Breast epithelium (tissue), 4 donors: Measurements from ENCODE around the gene G0S2. TPM values are rescaled to one million over a fixed set of nuclear protein-coding genes. Genes with fewer than 3 reads are reported as not detected.
"Not testable (repeated sequence)": the region's sequence is repeated elsewhere in the genome, so short reads cannot be mapped to it uniquely, and the experiment has no call there.

Source experiments
- DNase-seq, 2 donors: peaks; one replicate each; pipeline ENCODE4 v3.0.0-alpha.2; 2019; ENCODE audit warnings: low spot score in 2 of 2
- H3K27ac ChIP-seq, 2 donors: fragments of 200-600 bp; sonication (generic) in 1 of 2; one replicate each; pipeline ENCODE4 v1.5.1; 2016 to 2019; ENCODE audit warnings: mild to moderate bottlenecking in 1 of 2
- H3K27me3 ChIP-seq, 2 donors: fragments of 200-600 bp; sonication (generic) in 1 of 2; one replicate each; pipeline versions ENCODE4 v1.5.1 to v1.6.0; 2017 to 2019; ENCODE audit warnings: control low read depth in 1 of 2, mild to moderate bottlenecking in 1 of 2
- H3K36me3 ChIP-seq: fragments of 200-600 bp; one replicate; pipeline ENCODE4 v1.5.1; 2019
- H3K4me1 ChIP-seq, 2 donors: fragments of 200-600 bp; sonication (generic); one replicate each; pipeline ENCODE4 v1.5.1; 2016 to 2019; ENCODE audit warnings: control low read depth in 1 of 2
- H3K4me3 ChIP-seq, 3 donors: fragments of 200-600 bp; sonication (generic); 1 replicate in 2 of 3; 2 replicates in 1 of 3; pipeline ENCODE4 v1.5.1; 2016 to 2019; ENCODE audit warnings: mild to moderate bottlenecking in 3 of 3, moderate library complexity in 2 of 3
- H3K9me3 ChIP-seq, 2 donors: fragments of 200-600 bp; sonication (generic) in 1 of 2; one replicate each; pipeline ENCODE4 v1.5.1; 2016 to 2019; ENCODE audit warnings: control low read depth in 1 of 2
- POLR2A ChIP-seq: fragments of 450-650 bp; IDR thresholded peaks from one replicate; pipeline ENCODE4 v1.6.1; 2016; ENCODE audit warnings: antibody characterized with exemption, mild to moderate bottlenecking, moderate library complexity
- POLR2AphosphoS5 ChIP-seq, 3 donors: sonication (generic); formaldehyde crosslinking; IDR thresholded peaks; one replicate each; pipeline ENCODE4 v1.6.1; 2017; ENCODE audit warnings: antibody characterized with exemption in 3 of 3
- intact Hi-C: fragments of 100-400 bp; cut with DNase I; formaldehyde crosslinking; loops from one replicate; pipeline ENCODE4 v1.15.1; 2023; ENCODE audit warnings: low total_unique reads
- total RNA-seq, 3 donors: library from RNA; depleted of rRNA; stranded (reverse); fragments of >200 nt; gene quantifications; one replicate each; pipeline ENCODE4 v1.1.0, GENCODE V29; 2016
- TF ChIP-seq, protein P1 (sequence below), 3 donors: fragments of 450-650 bp; IDR thresholded peaks; one replicate each; pipeline ENCODE4 v1.5.1; 2016 to 2017; ENCODE audit warnings: antibody characterized with exemption in 3 of 3, mild to moderate bottlenecking in 3 of 3, moderate library complexity in 3 of 3

The G0S2 gene
- total RNA-seq, 3 donors from 2014 or later: 198 to 1,307 (median 636) TPM

DNA sequence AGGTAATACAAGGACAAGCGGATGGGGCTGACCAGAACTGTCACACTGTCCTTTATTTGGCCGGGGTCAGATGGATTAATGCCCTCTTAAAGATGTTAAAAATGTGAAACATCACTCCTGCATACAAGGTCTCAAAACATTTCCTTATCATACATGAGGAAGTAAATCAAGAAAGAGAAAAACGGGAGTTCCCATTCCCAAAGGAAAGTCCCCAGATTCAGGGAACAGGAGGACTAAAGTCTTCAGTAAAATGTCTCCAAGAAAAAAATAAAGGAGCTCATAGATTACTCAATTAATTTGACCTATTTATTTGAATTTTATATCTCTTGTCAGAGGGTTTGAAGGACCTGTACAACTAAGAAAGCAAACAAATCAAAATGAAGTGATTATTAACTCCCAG is 16.0 kb downstream of the G0S2 start:
- intact Hi-C loops: loop anchor here (10.0 kb wide), 1 partner anchor 116 kb away; no protein-coding TSS in a partner anchor
- H3K27ac ChIP-seq: no peak overlapping the region
- H3K4me1 ChIP-seq: no peaks in the 10 kb centered on the region
- no peaks in the 10 kb centered on the region for H3K9me3 ChIP-seq
- H3K27me3 ChIP-seq: no peaks in the 10 kb centered on the region
- H3K36me3 ChIP-seq: no peaks in the 10 kb centered on the region
- TF ChIP-seq, protein P1, sequence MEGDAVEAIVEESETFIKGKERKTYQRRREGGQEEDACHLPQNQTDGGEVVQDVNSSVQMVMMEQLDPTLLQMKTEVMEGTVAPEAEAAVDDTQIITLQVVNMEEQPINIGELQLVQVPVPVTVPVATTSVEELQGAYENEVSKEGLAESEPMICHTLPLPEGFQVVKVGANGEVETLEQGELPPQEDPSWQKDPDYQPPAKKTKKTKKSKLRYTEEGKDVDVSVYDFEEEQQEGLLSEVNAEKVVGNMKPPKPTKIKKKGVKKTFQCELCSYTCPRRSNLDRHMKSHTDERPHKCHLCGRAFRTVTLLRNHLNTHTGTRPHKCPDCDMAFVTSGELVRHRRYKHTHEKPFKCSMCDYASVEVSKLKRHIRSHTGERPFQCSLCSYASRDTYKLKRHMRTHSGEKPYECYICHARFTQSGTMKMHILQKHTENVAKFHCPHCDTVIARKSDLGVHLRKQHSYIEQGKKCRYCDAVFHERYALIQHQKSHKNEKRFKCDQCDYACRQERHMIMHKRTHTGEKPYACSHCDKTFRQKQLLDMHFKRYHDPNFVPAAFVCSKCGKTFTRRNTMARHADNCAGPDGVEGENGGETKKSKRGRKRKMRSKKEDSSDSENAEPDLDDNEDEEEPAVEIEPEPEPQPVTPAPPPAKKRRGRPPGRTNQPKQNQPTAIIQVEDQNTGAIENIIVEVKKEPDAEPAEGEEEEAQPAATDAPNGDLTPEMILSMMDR (IDR thresholded peaks at IDR 0.05): no peak
- TF ChIP-seq POLR2AphosphoS5 (IDR thresholded peaks at IDR 0.05) (no peak), POLR2A (no peak)
- H3K4me3 ChIP-seq: no peak overlapping the region
- no peak for DNase-seq

DNA sequence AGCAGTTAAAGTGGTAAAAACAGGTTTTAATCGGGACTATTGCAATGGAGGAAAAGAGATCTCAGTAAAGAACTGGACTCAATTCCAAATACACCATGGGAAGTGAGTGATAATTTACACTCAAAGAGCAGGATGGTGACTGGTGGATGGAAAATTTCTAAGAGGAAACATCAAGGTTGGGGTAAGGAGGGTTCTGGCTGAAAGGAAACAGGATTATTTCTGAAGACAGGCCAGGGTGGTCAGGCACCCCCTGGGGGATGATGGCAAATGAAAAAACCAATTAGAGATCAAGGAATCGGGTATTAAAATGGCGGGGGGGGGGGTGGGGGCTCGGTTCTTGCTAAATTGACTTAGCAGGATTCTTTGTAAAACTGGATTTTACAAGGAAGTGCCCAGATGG is 17.1 kb downstream of the G0S2 start:
- no peak for TF ChIP-seq POLR2AphosphoS5 (IDR thresholded peaks at IDR 0.05)
- TF ChIP-seq, protein P1 (IDR thresholded peaks at IDR 0.05): no peak
- TF ChIP-seq POLR2A: no peak
- no peaks in the 10 kb centered on the region for H3K27me3 ChIP-seq
- no peaks in the 10 kb centered on the region for H3K9me3 ChIP-seq
- intact Hi-C loops: loop anchor here (10.0 kb wide), 1 partner anchor 117 kb away; no protein-coding TSS in a partner anchor
- H3K4me1 ChIP-seq: no peaks in the 10 kb centered on the region
- H3K36me3 ChIP-seq: no peaks in the 10 kb centered on the region
- no peak overlapping the region for H3K4me3 ChIP-seq
- DNase-seq: no peak
- H3K27ac ChIP-seq: no peak overlapping the region

DNA sequence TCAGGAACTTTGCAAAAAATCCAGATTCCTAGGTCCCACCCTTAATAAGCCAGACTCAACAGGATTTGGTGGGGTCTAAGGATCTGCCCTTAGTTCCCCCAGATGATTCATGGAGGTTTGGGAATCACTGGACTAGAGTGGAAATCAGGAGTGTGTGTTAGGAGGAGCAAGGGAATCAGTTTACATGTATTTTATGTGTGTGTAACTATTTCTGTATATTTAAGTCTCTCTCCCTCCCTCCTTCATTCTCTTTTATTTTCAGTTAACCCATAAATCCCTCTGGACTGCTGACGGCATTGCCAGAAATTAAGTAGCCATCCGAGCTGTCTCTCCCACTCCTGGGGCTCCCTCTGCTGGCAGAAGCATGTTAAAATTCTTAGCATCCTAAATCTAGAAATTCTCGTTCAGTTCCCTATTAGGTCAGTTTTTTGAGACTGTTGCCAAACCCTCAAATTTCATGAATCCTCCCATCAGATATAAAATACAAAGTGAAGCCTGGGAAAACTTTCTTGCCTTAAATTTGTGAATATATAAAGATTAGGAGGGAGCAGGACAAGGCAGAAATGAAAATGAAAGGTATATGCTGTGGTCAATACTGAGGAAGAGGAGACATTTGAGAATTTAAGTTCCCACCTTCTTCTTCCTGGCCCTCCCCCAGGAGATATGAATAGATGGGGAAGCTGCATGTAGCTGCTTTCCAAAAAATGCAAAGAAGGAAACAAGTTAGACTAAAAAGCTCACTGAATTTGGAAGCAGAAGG is 17.7 kb downstream of the G0S2 start:
- no peaks in the 10 kb centered on the region for H3K9me3 ChIP-seq
- no peaks in the 10 kb centered on the region for H3K36me3 ChIP-seq
- H3K27ac ChIP-seq: no peak overlapping the region
- H3K4me1 ChIP-seq: no peaks in the 10 kb centered on the region
- no peak overlapping the region for H3K4me3 ChIP-seq
- intact Hi-C loops: loop anchor here (10.0 kb wide), 1 partner anchor 118 kb away; no protein-coding TSS in a partner anchor
- no peak for TF ChIP-seq POLR2AphosphoS5 (IDR thresholded peaks at IDR 0.05)
- TF ChIP-seq, protein P1 (IDR thresholded peaks at IDR 0.05): peak; percentile 72 to 88 (median 85)
- TF ChIP-seq POLR2A: no peak
- H3K27me3 ChIP-seq: no peaks in the 10 kb centered on the region
- peak; percentile 41 to 60 for DNase-seq

DNA sequence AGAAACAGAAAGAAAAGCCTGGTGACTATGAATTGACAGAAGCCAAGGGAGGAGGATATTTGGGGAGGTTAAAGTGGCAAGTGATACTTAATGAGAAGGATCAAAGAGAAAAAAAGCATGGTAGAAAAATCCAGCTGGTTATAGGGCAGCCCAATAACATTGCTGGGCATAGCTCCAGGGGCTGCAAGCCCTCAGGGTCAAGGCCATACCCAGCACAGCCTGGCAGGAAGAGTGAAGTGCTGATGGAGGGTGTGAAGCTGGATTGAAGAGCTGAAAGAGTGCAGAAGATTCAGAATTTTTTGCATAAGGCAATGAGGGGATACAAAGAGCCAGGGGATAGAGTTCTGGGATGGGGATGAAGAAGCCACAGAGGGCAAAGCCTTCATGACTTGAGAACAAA is 21.5 kb downstream of the G0S2 start:
- Histone ChIP-seq H3K4me1 (no peaks in the 10 kb centered on the region), H3K4me3 (no peak overlapping the region), H3K27me3 (no peaks in the 10 kb centered on the region), H3K36me3 (no peaks in the 10 kb centered on the region), H3K27ac (no peak overlapping the region), H3K9me3 (no peaks in the 10 kb centered on the region)
- TF ChIP-seq, protein P1 (IDR thresholded peaks at IDR 0.05): no peak
- TF ChIP-seq POLR2AphosphoS5 (IDR thresholded peaks at IDR 0.05) (no peak), POLR2A (no peak)
- no peak for DNase-seq
- intact Hi-C loops: loop anchor here (10.0 kb wide), 1 partner anchor 122 kb away; no protein-coding TSS in a partner anchor

DNA sequence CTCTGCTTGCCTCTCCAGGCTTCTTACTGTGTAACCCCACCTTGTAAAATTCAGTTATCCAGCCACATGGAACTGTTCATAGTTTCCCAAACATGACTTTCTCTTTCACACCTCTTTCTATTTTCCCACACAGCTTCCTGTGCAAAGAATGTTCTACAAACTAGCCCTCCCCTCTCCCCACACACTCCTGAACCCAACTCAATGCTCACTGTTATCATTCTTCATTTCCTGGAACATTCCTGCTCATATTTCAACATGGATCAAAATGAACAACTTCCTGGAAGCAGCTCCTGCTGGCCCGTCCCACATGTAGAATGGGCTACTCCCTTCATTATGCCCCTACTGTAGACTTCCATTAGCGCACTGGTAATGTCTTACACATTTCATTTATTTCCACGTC is 21.9 kb downstream of the G0S2 start:
- no peak for DNase-seq
- Histone ChIP-seq H3K9me3 (no peaks in the 10 kb centered on the region), H3K27ac (no peak overlapping the region), H3K27me3 (no peaks in the 10 kb centered on the region), H3K36me3 (no peaks in the 10 kb centered on the region), H3K4me1 (no peaks in the 10 kb centered on the region), H3K4me3 (no peak overlapping the region)
- TF ChIP-seq POLR2AphosphoS5 (IDR thresholded peaks at IDR 0.05) (no peak), POLR2A (no peak)
- TF ChIP-seq, protein P1 (IDR thresholded peaks at IDR 0.05): no peak
- intact Hi-C loops: loop anchor here (10.0 kb wide), 1 partner anchor 122 kb away; no protein-coding TSS in a partner anchor

DNA sequence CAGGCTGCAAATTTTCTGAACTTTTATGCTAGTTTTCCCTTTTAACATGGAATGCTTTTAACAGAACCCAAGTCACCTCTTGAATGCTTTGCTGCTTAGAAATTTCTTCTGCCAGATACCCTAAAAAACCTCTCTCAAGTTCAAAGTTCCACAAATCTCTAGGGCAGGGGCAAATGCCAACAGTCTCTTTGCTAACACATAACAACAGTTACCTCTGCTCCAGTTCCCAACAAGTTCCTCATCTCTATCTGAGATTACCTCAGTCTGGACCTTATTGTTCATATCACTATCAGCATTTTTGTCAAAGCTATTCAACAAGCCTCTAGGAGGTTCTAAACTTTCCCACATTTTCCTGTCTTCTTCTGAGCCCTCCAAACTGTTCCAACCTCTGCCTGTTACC is 25.5 kb downstream of the G0S2 start:
- H3K4me1 ChIP-seq, H3K27ac ChIP-seq, H3K27me3 ChIP-seq, DNase-seq, intact Hi-C loops, H3K9me3 ChIP-seq, H3K36me3 ChIP-seq, H3K4me3 ChIP-seq: not testable (repeated sequence)
